Measurements from ENCODE around the gene GDPD2.

DNA sequence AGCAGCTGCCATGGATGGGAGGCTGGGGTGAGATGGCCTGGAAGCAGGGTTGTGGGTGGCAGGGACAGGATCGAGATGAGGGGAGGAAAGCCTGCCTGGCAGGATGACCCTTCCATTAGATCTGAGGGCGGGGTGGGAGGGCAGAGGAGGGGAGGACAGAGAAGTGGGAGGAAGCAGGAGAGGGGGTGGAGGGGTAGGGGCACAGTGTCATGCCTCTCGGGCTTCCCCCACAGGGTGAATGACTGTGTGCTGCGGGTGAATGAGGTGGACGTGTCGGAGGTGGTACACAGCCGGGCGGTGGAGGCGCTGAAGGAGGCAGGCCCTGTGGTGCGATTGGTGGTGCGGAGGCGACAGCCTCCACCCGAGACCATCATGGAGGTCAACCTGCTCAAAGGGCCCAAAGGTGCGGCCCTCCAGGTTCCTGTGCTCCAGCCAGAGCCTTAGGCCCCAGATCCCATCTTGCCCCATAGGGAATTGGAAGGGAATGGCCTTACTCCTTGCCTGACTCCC lies 26.4 kb downstream of the GDPD2 start:
- TF ChIP-seq POLR2A (IDR thresholded peaks at IDR 0.05): no peak
- TF ChIP-seq, protein P1, sequence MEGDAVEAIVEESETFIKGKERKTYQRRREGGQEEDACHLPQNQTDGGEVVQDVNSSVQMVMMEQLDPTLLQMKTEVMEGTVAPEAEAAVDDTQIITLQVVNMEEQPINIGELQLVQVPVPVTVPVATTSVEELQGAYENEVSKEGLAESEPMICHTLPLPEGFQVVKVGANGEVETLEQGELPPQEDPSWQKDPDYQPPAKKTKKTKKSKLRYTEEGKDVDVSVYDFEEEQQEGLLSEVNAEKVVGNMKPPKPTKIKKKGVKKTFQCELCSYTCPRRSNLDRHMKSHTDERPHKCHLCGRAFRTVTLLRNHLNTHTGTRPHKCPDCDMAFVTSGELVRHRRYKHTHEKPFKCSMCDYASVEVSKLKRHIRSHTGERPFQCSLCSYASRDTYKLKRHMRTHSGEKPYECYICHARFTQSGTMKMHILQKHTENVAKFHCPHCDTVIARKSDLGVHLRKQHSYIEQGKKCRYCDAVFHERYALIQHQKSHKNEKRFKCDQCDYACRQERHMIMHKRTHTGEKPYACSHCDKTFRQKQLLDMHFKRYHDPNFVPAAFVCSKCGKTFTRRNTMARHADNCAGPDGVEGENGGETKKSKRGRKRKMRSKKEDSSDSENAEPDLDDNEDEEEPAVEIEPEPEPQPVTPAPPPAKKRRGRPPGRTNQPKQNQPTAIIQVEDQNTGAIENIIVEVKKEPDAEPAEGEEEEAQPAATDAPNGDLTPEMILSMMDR (IDR thresholded peaks at IDR 0.05): no peak

Data from lower leg skin (tissue), 3 donors.